ENCODE measurements around the gene HAPLN2.

DNA sequence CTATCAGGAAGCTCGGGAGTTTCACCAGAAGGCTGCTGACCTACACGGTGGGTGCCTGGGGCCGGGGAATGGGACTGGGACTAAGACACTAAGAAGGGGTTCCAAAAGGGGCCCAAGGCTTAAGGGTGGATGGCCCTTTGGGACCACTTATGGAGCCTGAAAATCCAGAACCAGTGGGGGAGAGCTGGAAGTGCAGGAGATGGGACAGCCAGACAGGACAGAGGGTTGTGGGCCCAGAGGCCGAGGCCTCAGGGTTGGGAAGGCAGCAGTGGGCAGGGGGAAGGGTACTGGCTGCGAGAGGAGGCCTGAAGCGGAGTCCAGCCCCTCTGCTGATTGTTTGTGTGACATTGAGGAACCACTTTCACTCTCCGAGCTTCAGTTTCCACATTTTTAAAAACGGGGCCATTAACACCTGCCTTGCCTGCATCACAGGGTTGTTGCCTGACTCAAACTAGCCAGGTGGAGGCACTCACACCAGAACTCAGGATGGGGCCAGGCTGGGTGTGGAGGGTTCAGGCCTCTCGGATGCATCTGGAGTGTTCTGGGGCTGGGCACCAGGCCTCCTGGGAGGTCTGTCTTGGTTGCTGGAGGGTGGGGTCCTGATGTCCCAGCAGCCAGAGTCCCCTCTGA, 36.7 kb upstream of the HAPLN2 start:
- TF ChIP-seq, protein P1, sequence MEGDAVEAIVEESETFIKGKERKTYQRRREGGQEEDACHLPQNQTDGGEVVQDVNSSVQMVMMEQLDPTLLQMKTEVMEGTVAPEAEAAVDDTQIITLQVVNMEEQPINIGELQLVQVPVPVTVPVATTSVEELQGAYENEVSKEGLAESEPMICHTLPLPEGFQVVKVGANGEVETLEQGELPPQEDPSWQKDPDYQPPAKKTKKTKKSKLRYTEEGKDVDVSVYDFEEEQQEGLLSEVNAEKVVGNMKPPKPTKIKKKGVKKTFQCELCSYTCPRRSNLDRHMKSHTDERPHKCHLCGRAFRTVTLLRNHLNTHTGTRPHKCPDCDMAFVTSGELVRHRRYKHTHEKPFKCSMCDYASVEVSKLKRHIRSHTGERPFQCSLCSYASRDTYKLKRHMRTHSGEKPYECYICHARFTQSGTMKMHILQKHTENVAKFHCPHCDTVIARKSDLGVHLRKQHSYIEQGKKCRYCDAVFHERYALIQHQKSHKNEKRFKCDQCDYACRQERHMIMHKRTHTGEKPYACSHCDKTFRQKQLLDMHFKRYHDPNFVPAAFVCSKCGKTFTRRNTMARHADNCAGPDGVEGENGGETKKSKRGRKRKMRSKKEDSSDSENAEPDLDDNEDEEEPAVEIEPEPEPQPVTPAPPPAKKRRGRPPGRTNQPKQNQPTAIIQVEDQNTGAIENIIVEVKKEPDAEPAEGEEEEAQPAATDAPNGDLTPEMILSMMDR (IDR thresholded peaks at IDR 0.05), result no peak
- TF ChIP-seq ZFX (IDR thresholded peaks at IDR 0.05; ENCODE audit: borderline replicate concordance), result no peak

Data from 22Rv1 (cell line).